SK-N-SH (cell line): ENCODE results near the gene IPO9. TPM values are rescaled to one million over a fixed set of nuclear protein-coding genes. Genes with fewer than 3 reads are reported as not detected.
"Not testable (repeated sequence)": the region's sequence is repeated elsewhere in the genome, so short reads cannot be mapped to it uniquely, and the experiment has no call there.

Experiments used
- CTCF ChIA-PET: fragments of 300-600, 350-600 bp; formaldehyde crosslinking; extraction: SDS; loops from one replicate; lab custom pipeline; 2021; lab: Yijun Ruan, JAX
- POLR2A ChIA-PET: fragments of 350-600 bp; sonication (Branson Sonifier 250); formaldehyde crosslinking; extraction: SDS; loops from one replicate; lab custom pipeline; 2020; ENCODE audit warnings: antibody characterized with exemption, inconsistent platforms; lab: Yijun Ruan, JAX
- DNase-seq: peaks from one replicate; pipeline ENCODE4 v3.0.0; 2012
- H2AFZ ChIP-seq: fragments of 200-600 bp; sonication (generic); 2 replicates; pipeline ENCODE4 v1.8.1; 2016; ENCODE audit warnings: antibody characterized with exemption, mild to moderate bottlenecking, low read depth
- H3F3A ChIP-seq: fragments of 200-600 bp; sonication (generic); replicated peaks from 2 replicates; pipeline ENCODE3; 2016; ENCODE audit warnings: antibody characterized with exemption, mild to moderate bottlenecking; ENCODE audit not compliant: insufficient read depth
- H3K27ac ChIP-seq, 2 experiments: fragments of 200-500 bp in 1 of 2; fragments of 200-600 bp in 1 of 2; sonication (Bioruptor generic) in 1 of 2; sonication (generic), shearing (Covaris generic) in 1 of 2; 2 replicates each; pipeline versions ENCODE4 v1.5.1 to v1.6.1; 2014 to 2016; ENCODE audit warnings: low read depth in 2 of 2, inconsistent platforms in 1 of 2, low read length in 1 of 2, mild to moderate bottlenecking in 1 of 2, mixed read lengths in 1 of 2
- H3K27me3 ChIP-seq: fragments of 200-600 bp; sonication (generic), shearing (Covaris generic); 2 replicates; pipeline ENCODE4 v1.6.1; 2016; ENCODE audit warnings: mixed run types; ENCODE audit not compliant: insufficient read depth
- H3K36me3 ChIP-seq, 2 experiments: fragments of 200-500 bp in 1 of 2; fragments of 200-600 bp in 1 of 2; sonication (Bioruptor generic) in 1 of 2; sonication (generic) in 1 of 2; replicated peaks in 1 of 2; 2 replicates each; pipeline versions ENCODE3 to v1.5.1; 2014 to 2016; ENCODE audit warnings: low read length in 1 of 2, mild to moderate bottlenecking in 1 of 2; ENCODE audit not compliant: insufficient read depth in 2 of 2, control insufficient read depth in 1 of 2
- H3K4me1 ChIP-seq, 2 experiments: fragments of 200-500 bp in 1 of 2; fragments of 200-600 bp in 1 of 2; sonication (Bioruptor generic) in 1 of 2; sonication (generic), shearing (Covaris generic) in 1 of 2; 2 replicates each; pipeline versions ENCODE4 v1.5.1 to v1.6.1; 2014 to 2016; ENCODE audit warnings: low read depth in 1 of 2, low read length in 1 of 2, mixed run types in 1 of 2; ENCODE audit not compliant: insufficient read depth in 2 of 2, control insufficient read depth in 1 of 2
- H3K4me2 ChIP-seq: fragments of 200-600 bp; sonication (generic), shearing (Covaris generic); 2 replicates; pipeline ENCODE4 v1.6.1; 2017; ENCODE audit warnings: mixed run types
- H3K4me3 ChIP-seq, 2 experiments: fragments of 200-500 bp in 1 of 2; fragments of 200-600 bp in 1 of 2; sonication (Bioruptor generic) in 1 of 2; sonication (generic), shearing (Covaris generic) in 1 of 2; 2 replicates each; pipeline versions ENCODE4 v1.5.1 to v1.8.1; 2014 to 2016; ENCODE audit warnings: low read depth in 2 of 2, inconsistent platforms in 1 of 2, low read length in 1 of 2, mild to moderate bottlenecking in 1 of 2, mixed read lengths in 1 of 2, moderate library complexity in 1 of 2
- H3K79me2 ChIP-seq: fragments of 200-600 bp; sonication (generic); 2 replicates; pipeline ENCODE4 v1.8.1; 2017; ENCODE audit warnings: mild to moderate bottlenecking; ENCODE audit not compliant: insufficient read depth
- H3K9ac ChIP-seq: fragments of 200-600 bp; sonication (generic); 2 replicates; pipeline ENCODE4 v1.6.1; 2017; ENCODE audit warnings: mixed run types
- H3K9me2 ChIP-seq: fragments of 200-600 bp; sonication (generic); 2 replicates; pipeline ENCODE4 v1.6.1; 2017; ENCODE audit warnings: mixed run types
- H3K9me3 ChIP-seq: fragments of 200-600 bp; sonication (generic); 2 replicates; pipeline ENCODE4 v1.6.1; 2017; ENCODE audit warnings: mixed run types, mild to moderate bottlenecking, moderate library complexity
- H4K20me1 ChIP-seq: fragments of 200-600 bp; sonication (generic); 2 replicates; pipeline ENCODE4 v1.6.1; 2017; ENCODE audit warnings: mild to moderate bottlenecking, mixed run types; ENCODE audit not compliant: insufficient read depth
- CHD2 ChIP-seq: fragments of 150-350 bp; IDR thresholded peaks from 2 replicates; pipeline ENCODE4 v1.6.1; 2018; ENCODE audit warnings: low read length; ENCODE audit not compliant: partially characterized antibody
- EZH2phosphoT487 ChIP-seq: fragments of 200-600 bp; sonication (generic); IDR thresholded peaks from 2 replicates; pipeline ENCODE4 v1.6.1; 2017; ENCODE audit warnings: low read depth, mixed run types, mild to moderate bottlenecking, antibody characterized with exemption, moderate library complexity, borderline replicate concordance
- FOSL2 ChIP-seq: IDR thresholded peaks from 2 replicates; pipeline ENCODE4 v1.4.0; 2012; ENCODE audit warnings: low read depth, mild to moderate bottlenecking, moderate library complexity, borderline replicate concordance
- FOXM1 ChIP-seq: IDR thresholded peaks from 2 replicates; pipeline ENCODE4 v1.4.0; 2012; ENCODE audit warnings: low read depth, mild to moderate bottlenecking
- IRF3 ChIP-seq: fragments of 150-350 bp; IDR thresholded peaks from 2 replicates; pipeline ENCODE4 v1.6.1; 2016; ENCODE audit warnings: mild to moderate bottlenecking, low read depth, low read length
- MAX ChIP-seq: IDR thresholded peaks from 2 replicates; pipeline ENCODE4 v1.4.0; 2012; ENCODE audit warnings: low read depth
- MEF2A ChIP-seq: IDR thresholded peaks from 2 replicates; pipeline ENCODE4 v1.4.0; 2012; ENCODE audit warnings: low read depth, borderline replicate concordance
- NRF1 ChIP-seq: IDR thresholded peaks from 2 replicates; pipeline ENCODE4 v1.6.1; 2012; ENCODE audit warnings: low read depth, mild to moderate bottlenecking, low read length
- RFX5 ChIP-seq: IDR thresholded peaks from 2 replicates; pipeline ENCODE4 v1.6.1; 2012; ENCODE audit warnings: mild to moderate bottlenecking, improper control_type of control experiment, low read length
- USF2 ChIP-seq: fragments of 150-350 bp; IDR thresholded peaks from 2 replicates; pipeline ENCODE4 v1.6.1; 2017; ENCODE audit warnings: antibody characterized with exemption, low read length, low read depth, borderline replicate concordance
- YY1 ChIP-seq: IDR thresholded peaks from 2 replicates; pipeline ENCODE4 v1.4.0; 2012; ENCODE audit warnings: low read depth, mild to moderate bottlenecking
- WGBS: methylation state at CpG from one replicate; pipeline ENCODE4 v1.1.6; 2017; ENCODE audit warnings: low lambda C conversion rate; 5-methylcytosine and 5-hydroxymethylcytosine counted together
- polyA plus RNA-seq, 3 experiments: library from polyadenylated mRNA; depleted of rRNA; stranded (reverse); fragments of >200 nt; gene quantifications; 2 replicates each; pipeline ENCODE4 v1.2.3, GENCODE V29; 2012

The IPO9 gene
- polyA plus RNA-seq, 1 of the 3 experiments (the other 2 are of a cell fraction), result 24.5 TPM

- no peak for TF ChIP-seq CHD2
- no peak for TF ChIP-seq NRF1
- no peak for TF ChIP-seq FOXM1
- CTCF ChIA-PET, result interaction anchor here (1.1 to 14.7 kb wide), 4 partner anchors 25 to 72 kb away, joined by 4 to 222 read pairs (median 13); no protein-coding TSS in a partner anchor
- peaks cover 19% of the 10 kb centered on the region for H3F3A ChIP-seq
- no peaks in the 10 kb centered on the region for H3K27me3 ChIP-seq
- no peak for DNase-seq
- no peaks in the 10 kb centered on the region for H3K79me2 ChIP-seq
- H4K20me1 ChIP-seq, result no peaks in the 10 kb centered on the region
- no peaks in the 10 kb centered on the region for H3K9me3 ChIP-seq
- H2AFZ ChIP-seq, result no peak overlapping the region; the same call in 1 of the 2 replicates
- H3K9ac ChIP-seq, result no peak overlapping the region
- H3K36me3 ChIP-seq, result no peaks in the 10 kb centered on the region
- WGBS, result 62% methylated on average over 5 of the region's 5 CpGs
- no peaks in the 10 kb centered on the region for H3K9me2 ChIP-seq
- H3K27ac ChIP-seq, result no peak overlapping the region
- peaks cover 10 to 45% of the 10 kb centered on the region in 2 experiments; a peak in 3 of 4 replicates for H3K4me1 ChIP-seq
- POLR2A ChIA-PET, result no interaction called here
- no peak overlapping the region for H3K4me2 ChIP-seq
- no peak overlapping the region for H3K4me3 ChIP-seq
Measured at GRCh38 chr1:201900476-201900875, 71.5 kb downstream of the IPO9 start.

GRCh38 chr1:201901036-201901435, 72.1 kb downstream of the IPO9 start:
- not testable (repeated sequence) for H3K4me3 ChIP-seq, H3K9me2 ChIP-seq, H3K27me3 ChIP-seq, H3K27ac ChIP-seq, H3K9ac ChIP-seq, H4K20me1 ChIP-seq, H2AFZ ChIP-seq, H3K4me2 ChIP-seq, H3K79me2 ChIP-seq, H3K9me3 ChIP-seq, DNase-seq, H3K36me3 ChIP-seq
- peaks cover 7 to 48% of the 10 kb centered on the region in 2 experiments; a peak in 3 of 4 replicates for H3K4me1 ChIP-seq
- H3F3A ChIP-seq, result peaks cover 15% of the 10 kb centered on the region
- 74% methylated on average over 6 of the region's 6 CpGs for WGBS
- POLR2A ChIA-PET, result interaction anchor here (0.6 kb wide), 1 partner anchor 54 kb away, joined by 3 read pairs; the partner anchor contains the start of gene TIMM17A
- CTCF ChIA-PET, result interaction anchor here (1.9 to 2.8 kb wide), 2 partner anchors 44 to 72 kb away, joined by 8 to 18 read pairs; no protein-coding TSS in a partner anchor

GRCh38 chr1:201902198-201902597, 73.2 kb downstream of the IPO9 start:
- Histone ChIP-seq H3K27me3 (no peaks in the 10 kb centered on the region), H3K9me3 (no peaks in the 10 kb centered on the region), H4K20me1 (no peaks in the 10 kb centered on the region), H3K27ac (peak overlapping the region in 1 of 2 experiments; percentile 71; a peak in 1 of 4 replicates), H3K79me2 (no peaks in the 10 kb centered on the region), H2AFZ (no peak overlapping the region), H3K4me3 (no peak overlapping the region), H3K4me1 (peaks cover 5 to 36% of the 10 kb centered on the region in 2 experiments; a peak in 3 of 4 replicates), H3F3A (peaks cover 10% of the 10 kb centered on the region), H3K4me2 (peak overlapping the region; percentile 17; the same call in 1 of the 2 replicates), H3K9me2 (no peaks in the 10 kb centered on the region), H3K36me3 (no peaks in the 10 kb centered on the region), H3K9ac (no peak overlapping the region)
- ChIA-PET POLR2A (interaction anchor here (0.9 kb wide), 1 partner anchor 44 kb away, joined by 3 read pairs; the partner anchor contains the start of gene LMOD1), CTCF (interaction anchor here (1.0 kb wide), 1 partner anchor 71 kb away, joined by 8 read pairs; no protein-coding TSS in a partner anchor)
- no peak for TF ChIP-seq IRF3
- TF ChIP-seq FOXM1, result no peak
- TF ChIP-seq MAX, result no peak
- no peak for TF ChIP-seq EZH2phosphoT487
- TF ChIP-seq USF2, result no peak
- TF ChIP-seq YY1, result no peak
- no peak for TF ChIP-seq MEF2A
- TF ChIP-seq FOSL2, result no peak
- no peak for TF ChIP-seq RFX5
- 82% methylated on average over 3 of the region's 3 CpGs for WGBS
- DNase-seq, result no peak
